ENCODE data around the gene TRIM2. TPM values are rescaled to one million over a fixed set of nuclear protein-coding genes. Genes with fewer than 3 reads are reported as not detected.
A peak's percentile ranks its signal among the peaks of the same experiment; 100 is the strongest.

The TRIM2 gene
- total RNA-seq, 8 experiments from 2014 or later = 41.9 to 184 (median 133) TPM

- no peak overlapping the region for H3K27ac ChIP-seq
- 81 to 100% (median 92%) methylated on average over 1 to 5 of the region's 6 CpGs; no CpG with 5 or more reads in 5 of the 10 experiments for WGBS, 10 experiments
- H3K4me3 ChIP-seq = no peak overlapping the region
- in situ Hi-C loops (cut with MboI; ENCODE audit: low pct_unique_long_range_greater_than_20kb in 2 of 9, low sequenced_read_pairs in 9 of 9, unreplicated experiment in 9 of 9) = no loop called here
- peaks cover 33 to 43% of the 10 kb centered on the region in 2 donors for H3K4me1 ChIP-seq (replicated peaks in 1 of 2)
- no peak for ATAC-seq (replicated peaks in 6 of 8)
Observed at GRCh38 chr4:153247116-153247490, 42.9 kb downstream of the TRIM2 start.

DNA sequence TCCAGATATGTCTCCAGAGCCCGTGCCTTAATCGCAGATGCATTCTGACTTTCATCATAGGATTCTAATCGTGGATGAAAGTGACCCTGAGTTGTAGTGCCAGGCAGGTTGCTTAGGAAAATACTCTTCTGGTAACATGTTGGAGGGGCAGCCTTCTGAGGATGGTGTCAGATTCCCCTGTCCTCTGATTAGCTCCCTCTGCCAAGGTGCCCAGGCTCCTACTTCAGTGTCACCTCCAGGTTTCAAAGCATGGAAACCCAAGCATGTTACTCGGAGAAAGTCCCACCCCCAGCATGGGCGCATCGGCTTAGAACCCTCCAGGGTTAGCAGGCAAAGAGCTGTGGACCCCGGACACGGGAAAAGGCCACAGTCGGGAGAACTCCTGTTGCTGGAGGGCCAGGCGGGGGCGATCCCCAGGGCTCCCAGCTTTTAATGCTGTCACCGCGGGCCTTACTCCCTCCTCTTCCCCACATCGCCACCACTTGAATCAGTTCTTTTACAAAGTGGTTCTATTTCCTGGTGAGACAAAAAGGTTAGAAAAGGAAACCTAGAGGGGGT is 44.5 kb downstream of the TRIM2 start:
- Histone ChIP-seq H3K27ac (peak overlapping the region; percentile 86 to 93), H3K4me3 (peak overlapping the region; percentile 26 to 40 (median 34)), H3K4me1 (replicated peaks in 1 of 2) (peaks cover 23 to 28% of the 10 kb centered on the region in 2 donors)
- in situ Hi-C loops (cut with MboI; ENCODE audit: low pct_unique_long_range_greater_than_20kb in 2 of 9, low sequenced_read_pairs in 9 of 9, unreplicated experiment in 9 of 9) = no loop called here
- 0 to 83% (median 12%) methylated on average over 1 to 9 of the region's 14 CpGs; no CpG with 5 or more reads in 4 of the 10 experiments for WGBS, 10 experiments
- ATAC-seq (replicated peaks in 6 of 8) = peak in 6 of 8 experiments; percentile 45 to 61 (median 56)

GRCh38 chr4:153249199-153250041 is 45.2 kb downstream of the TRIM2 start:
- in situ Hi-C loops (cut with MboI; ENCODE audit: low pct_unique_long_range_greater_than_20kb in 2 of 9, low sequenced_read_pairs in 9 of 9, unreplicated experiment in 9 of 9) = loop anchor here in 1 of 9 experiments (25.0 kb wide), 1 partner anchor 87 kb away; no protein-coding TSS in a partner anchor
- H3K4me3 ChIP-seq = peak overlapping the region; percentile 26 to 40 (median 34)
- peak; percentile 92 to 97 (median 96) for ATAC-seq (replicated peaks in 6 of 8)
- H3K4me1 ChIP-seq (replicated peaks in 1 of 2) = peaks cover 23 to 28% of the 10 kb centered on the region in 2 donors
- peak overlapping the region; percentile 86 to 93 for H3K27ac ChIP-seq
- WGBS, 10 experiments = 0 to 77% (median 24%) methylated on average over 1 to 28 of the region's 44 CpGs

DNA sequence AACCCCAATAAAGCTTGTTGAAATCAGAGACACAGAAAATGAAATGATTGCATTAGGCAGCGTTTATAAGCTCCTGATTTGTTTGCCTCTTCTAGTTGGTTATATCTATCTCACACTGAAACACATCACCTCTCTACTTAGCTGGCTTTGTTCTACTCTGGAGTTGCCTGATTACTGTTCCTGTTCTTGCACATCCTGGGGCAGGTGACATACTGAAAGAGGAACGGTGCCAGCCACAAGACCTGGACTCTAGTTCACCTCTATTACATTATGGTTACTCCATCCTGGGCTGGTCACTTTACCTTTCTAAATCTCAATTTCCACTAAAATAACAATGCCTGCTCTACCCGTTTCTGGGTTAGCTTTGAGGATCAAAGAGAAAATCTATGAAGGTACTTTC is 47.9 kb downstream of the TRIM2 start:
- in situ Hi-C loops (cut with MboI; ENCODE audit: low pct_unique_long_range_greater_than_20kb in 2 of 9, low sequenced_read_pairs in 9 of 9, unreplicated experiment in 9 of 9) = loop anchor here in 1 of 9 experiments (25.0 kb wide), 1 partner anchor 90 kb away; no protein-coding TSS in a partner anchor
- ATAC-seq (replicated peaks in 6 of 8) = no peak
- WGBS, 10 experiments = 67 to 100% (median 100%) methylated on average over 1 to 3 of the region's 3 CpGs; no CpG with 5 or more reads in 3 of the 10 experiments
- Histone ChIP-seq H3K4me3 (no peak overlapping the region), H3K27ac (no peak overlapping the region), H3K4me1 (replicated peaks in 1 of 2) (peaks cover 32 to 39% of the 10 kb centered on the region in 2 donors)

DNA sequence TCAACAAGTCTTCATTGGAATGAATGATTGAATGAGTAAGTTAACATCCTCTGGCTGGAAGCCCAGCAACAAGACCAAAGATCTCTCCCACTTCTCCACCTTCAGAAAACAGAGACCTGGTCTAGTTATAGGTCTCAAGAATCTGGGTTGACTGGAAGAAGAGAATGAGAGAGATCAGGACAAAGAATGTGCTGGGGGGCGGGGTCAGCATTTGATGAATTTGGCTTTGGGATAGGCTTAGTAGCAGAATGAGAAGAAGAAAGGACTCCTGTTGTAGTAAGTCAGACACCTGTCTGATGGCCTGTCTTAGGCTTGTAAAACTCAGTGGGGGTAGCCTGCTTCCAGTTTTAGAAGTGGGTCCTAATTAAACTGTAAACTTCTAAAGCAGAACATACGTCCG is 51.0 kb downstream of the TRIM2 start:
- no peak overlapping the region for H3K27ac ChIP-seq
- no peak overlapping the region for H3K4me3 ChIP-seq
- no peak for ATAC-seq (replicated peaks in 6 of 8)
- H3K4me1 ChIP-seq (replicated peaks in 1 of 2) = peaks cover 20 to 22% of the 10 kb centered on the region in 2 donors
- WGBS, 10 experiments = 59 to 100% (median 88%) methylated on average over 1 to 3 of the region's 3 CpGs; no CpG with 5 or more reads in 3 of the 10 experiments
- in situ Hi-C loops (cut with MboI; ENCODE audit: low pct_unique_long_range_greater_than_20kb in 2 of 9, low sequenced_read_pairs in 9 of 9, unreplicated experiment in 9 of 9) = loop anchor here in 1 of 9 experiments (25.0 kb wide), 1 partner anchor 93 kb away; no protein-coding TSS in a partner anchor

- 0 to 46% (median 2%) methylated on average over 2 to 11 of the region's 11 CpGs; no CpG with 5 or more reads in 2 of the 10 experiments for WGBS, 10 experiments
- ATAC-seq (replicated peaks in 6 of 8) = peak in 7 of 8 experiments; percentile 52 to 94 (median 90)
- Histone ChIP-seq H3K4me1 (replicated peaks in 1 of 2) (peaks cover 25 to 27% of the 10 kb centered on the region in 2 donors), H3K4me3 (peak overlapping the region; percentile 41 to 64 (median 43)), H3K27ac (peak overlapping the region; percentile 66 to 67)
- in situ Hi-C loops (cut with MboI; ENCODE audit: low pct_unique_long_range_greater_than_20kb in 2 of 9, low sequenced_read_pairs in 9 of 9, unreplicated experiment in 9 of 9) = loop anchor here in 1 of 9 experiments (25.0 kb wide), 1 partner anchor 95 kb away; no protein-coding TSS in a partner anchor
Observed at GRCh38 chr4:153257151-153257620, 52.9 kb downstream of the TRIM2 start.

DNA sequence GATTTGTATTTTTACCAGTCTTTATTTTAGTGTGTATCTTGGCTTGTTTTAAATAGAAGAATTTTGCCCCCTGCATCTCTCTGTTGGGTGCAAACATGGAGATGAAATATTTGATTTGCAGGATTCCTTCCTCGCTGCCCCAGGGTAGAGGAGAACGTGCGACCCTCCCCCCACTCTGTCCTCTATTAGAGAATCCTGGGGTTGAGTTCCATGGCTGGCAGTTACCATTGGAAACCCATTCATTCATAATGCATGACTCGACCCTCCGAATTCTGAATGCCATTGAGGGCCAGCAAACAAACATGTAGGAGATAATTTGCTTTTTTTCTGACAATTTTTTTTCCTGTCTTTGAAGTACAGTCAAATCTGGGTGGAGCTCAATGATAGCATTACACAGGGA is 53.7 kb downstream of the TRIM2 start:
- WGBS, 10 experiments = 0 to 44% (median 0%) methylated on average over 1 to 5 of the region's 5 CpGs; no CpG with 5 or more reads in 2 of the 10 experiments
- Histone ChIP-seq H3K4me3 (peak overlapping the region; percentile 41 to 64 (median 43)), H3K27ac (peak overlapping the region; percentile 66 to 67), H3K4me1 (replicated peaks in 1 of 2) (peaks cover 25 to 28% of the 10 kb centered on the region in 2 donors)
- ATAC-seq (replicated peaks in 6 of 8) = peak in 5 of 8 experiments; percentile 15 to 53 (median 27)
- in situ Hi-C loops (cut with MboI; ENCODE audit: low pct_unique_long_range_greater_than_20kb in 2 of 9, low sequenced_read_pairs in 9 of 9, unreplicated experiment in 9 of 9) = loop anchor here in 1 of 9 experiments (25.0 kb wide), 1 partner anchor 96 kb away; no protein-coding TSS in a partner anchor

DNA sequence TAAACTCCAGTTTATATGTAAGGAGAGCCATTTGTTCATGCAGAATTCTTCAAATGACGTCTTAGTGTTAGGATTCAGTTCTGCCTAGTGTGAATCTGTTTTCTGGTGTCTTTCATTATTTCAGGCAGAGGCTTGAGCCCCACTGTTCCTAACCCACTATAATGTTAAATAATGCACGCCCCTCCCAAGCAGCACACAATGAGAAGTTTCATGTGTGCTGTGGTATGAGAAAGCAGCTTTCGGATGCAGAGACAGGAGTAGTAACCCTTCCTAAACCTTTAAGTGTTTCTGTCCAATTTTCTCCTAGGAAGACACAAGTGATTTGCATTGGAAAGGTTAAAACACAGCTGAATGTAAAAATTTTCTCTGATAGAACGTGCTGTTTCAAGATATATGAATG is 54.5 kb downstream of the TRIM2 start:
- peaks cover 25 to 28% of the 10 kb centered on the region in 2 donors for H3K4me1 ChIP-seq (replicated peaks in 1 of 2)
- ATAC-seq (replicated peaks in 6 of 8) = peak in 6 of 8 experiments; percentile 4 to 37 (median 27)
- peak overlapping the region; percentile 41 to 64 (median 43) for H3K4me3 ChIP-seq
- in situ Hi-C loops (cut with MboI; ENCODE audit: low pct_unique_long_range_greater_than_20kb in 2 of 9, low sequenced_read_pairs in 9 of 9, unreplicated experiment in 9 of 9) = loop anchor here in 1 of 9 experiments (25.0 kb wide), 1 partner anchor 96 kb away; no protein-coding TSS in a partner anchor
- 0 to 39% (median 7%) methylated on average over 1 to 4 of the region's 4 CpGs; no CpG with 5 or more reads in 1 of the 10 experiments for WGBS, 10 experiments
- H3K27ac ChIP-seq = peak overlapping the region; percentile 66 to 67

DNA sequence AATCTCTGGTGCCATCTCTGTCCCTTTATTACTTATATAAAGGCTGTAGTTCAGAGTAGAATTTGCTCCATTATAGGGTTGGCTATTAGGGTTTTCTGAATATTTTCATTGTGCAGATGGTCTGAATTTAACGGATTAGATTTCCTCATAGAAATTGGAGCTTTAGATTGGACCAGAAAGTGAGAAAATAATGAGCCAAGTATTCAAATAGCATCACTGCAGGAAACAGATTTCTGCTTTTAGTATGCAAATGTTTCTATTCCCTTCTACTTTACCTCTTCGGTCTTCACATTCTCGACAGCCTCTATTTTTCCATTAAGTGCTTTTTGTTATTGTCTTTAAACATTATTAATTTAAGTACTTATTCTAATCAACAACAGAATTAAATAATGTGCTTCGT is 55.4 kb downstream of the TRIM2 start:
- in situ Hi-C loops (cut with MboI; ENCODE audit: low pct_unique_long_range_greater_than_20kb in 2 of 9, low sequenced_read_pairs in 9 of 9, unreplicated experiment in 9 of 9) = loop anchor here in 1 of 9 experiments (25.0 kb wide), 1 partner anchor 97 kb away; no protein-coding TSS in a partner anchor
- Histone ChIP-seq H3K4me3 (peak overlapping the region; percentile 41 to 64 (median 43)), H3K4me1 (replicated peaks in 1 of 2) (peaks cover 27 to 28% of the 10 kb centered on the region in 2 donors), H3K27ac (peak overlapping the region; percentile 62 to 67)
- WGBS, 10 experiments = 0 to 32% (median 4%) methylated on average over 1 to 4 of the region's 4 CpGs
- no peak for ATAC-seq (replicated peaks in 6 of 8)

DNA sequence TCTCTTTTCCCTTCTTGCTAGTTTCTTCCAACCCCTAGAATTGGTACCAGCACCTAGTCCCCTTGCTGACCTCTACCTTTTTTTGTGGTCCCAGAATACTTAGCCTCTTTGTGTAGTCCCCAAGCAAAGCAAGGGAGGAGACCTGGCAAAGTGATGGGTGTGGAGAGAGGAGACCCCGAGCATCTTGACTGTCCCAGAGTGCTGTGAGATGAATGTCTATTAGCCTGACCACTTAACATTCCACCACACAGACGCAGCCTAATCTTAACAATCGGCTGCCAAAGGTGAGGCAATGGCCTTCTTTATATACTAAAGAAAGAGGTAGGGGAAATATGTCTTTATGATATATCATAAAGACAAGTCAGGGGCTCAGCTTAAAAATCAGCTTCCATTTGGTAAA is 55.9 kb downstream of the TRIM2 start:
- in situ Hi-C loops (cut with MboI; ENCODE audit: low pct_unique_long_range_greater_than_20kb in 2 of 9, low sequenced_read_pairs in 9 of 9, unreplicated experiment in 9 of 9) = loop anchor here in 1 of 9 experiments (25.0 kb wide), 1 partner anchor 98 kb away; no protein-coding TSS in a partner anchor
- ATAC-seq (replicated peaks in 6 of 8) = peak in 5 of 8 experiments; percentile 9 to 24 (median 21)
- peak overlapping the region; percentile 41 to 64 (median 43) for H3K4me3 ChIP-seq
- peak overlapping the region; percentile 62 to 67 for H3K27ac ChIP-seq
- 10 to 33% (median 20%) methylated on average over 1 to 2 of the region's 3 CpGs; no CpG with 5 or more reads in 5 of the 10 experiments for WGBS, 10 experiments
- peaks cover 26 to 28% of the 10 kb centered on the region in 2 donors for H3K4me1 ChIP-seq (replicated peaks in 1 of 2)

- H3K4me1 ChIP-seq (replicated peaks in 1 of 2) = peaks cover 24 to 28% of the 10 kb centered on the region in 2 donors
- 3 to 90% (median 57%) methylated on average over 2 to 3 of the region's 3 CpGs; no CpG with 5 or more reads in 4 of the 10 experiments for WGBS, 10 experiments
- in situ Hi-C loops (cut with MboI; ENCODE audit: low pct_unique_long_range_greater_than_20kb in 2 of 9, low sequenced_read_pairs in 9 of 9, unreplicated experiment in 9 of 9) = loop anchor here in 1 of 9 experiments (25.0 kb wide), 1 partner anchor 98 kb away; no protein-coding TSS in a partner anchor
- ATAC-seq (replicated peaks in 6 of 8) = peak; percentile 3 to 84 (median 15)
- peak overlapping the region; percentile 67 to 73 for H3K27ac ChIP-seq
- peak overlapping the region; percentile 41 to 64 (median 43) for H3K4me3 ChIP-seq
Observed at GRCh38 chr4:153260553-153261300, 56.5 kb downstream of the TRIM2 start.

All from motor neuron (in vitro differentiated cells).